Measurements from ENCODE around the gene OPCML.

The OPCML gene

GRCh38 chr11:132590986-132591385, 941.3 kb downstream of the OPCML start:
- no peak for DNase-seq (ENCODE audit: low read depth in 1 of 2, low spot score in 1 of 2)

- DNase-seq (ENCODE audit: low read depth in 1 of 2, low spot score in 1 of 2), result no peak
Observed at GRCh38 chr11:132590554-132590953, 941.7 kb downstream of the OPCML start.

GRCh38 chr11:132589791-132590190, 942.5 kb downstream of the OPCML start:
- DNase-seq (ENCODE audit: low read depth in 1 of 2, low spot score in 1 of 2), result no peak

GRCh38 chr11:132588366-132588765, 943.9 kb downstream of the OPCML start:
- no peak for DNase-seq (ENCODE audit: low read depth in 1 of 2, low spot score in 1 of 2)

- DNase-seq (ENCODE audit: low read depth in 1 of 2, low spot score in 1 of 2), result no peak
Observed at GRCh38 chr11:132587716-132588115, 944.6 kb downstream of the OPCML start.

GRCh38 chr11:132586801-132587200, 945.5 kb downstream of the OPCML start:
- DNase-seq (ENCODE audit: low read depth in 1 of 2, low spot score in 1 of 2), result no peak

- DNase-seq (ENCODE audit: low read depth in 1 of 2, low spot score in 1 of 2), result no peak
Observed at GRCh38 chr11:132579634-132580327, 952.5 kb downstream of the OPCML start.

GRCh38 chr11:132579136-132579535, 953.2 kb downstream of the OPCML start:
- no peak for DNase-seq (ENCODE audit: low read depth in 1 of 2, low spot score in 1 of 2)

- no peak for DNase-seq (ENCODE audit: low read depth in 1 of 2, low spot score in 1 of 2)
Observed at GRCh38 chr11:132578580-132578979, 953.7 kb downstream of the OPCML start.

- no peak for DNase-seq (ENCODE audit: low read depth in 1 of 2, low spot score in 1 of 2)
Observed at GRCh38 chr11:132576706-132577105, 955.6 kb downstream of the OPCML start.

- no peak for DNase-seq (ENCODE audit: low read depth in 1 of 2, low spot score in 1 of 2)
Observed at GRCh38 chr11:132564091-132564885, 968.0 kb downstream of the OPCML start.

GRCh38 chr11:132563050-132563449, 969.3 kb downstream of the OPCML start:
- no peak for DNase-seq (ENCODE audit: low read depth in 1 of 2, low spot score in 1 of 2)

- DNase-seq (ENCODE audit: low read depth in 1 of 2, low spot score in 1 of 2), result no peak
Observed at GRCh38 chr11:132561937-132562336, 970.4 kb downstream of the OPCML start.

- no peak for DNase-seq (ENCODE audit: low read depth in 1 of 2, low spot score in 1 of 2)
Observed at GRCh38 chr11:132559331-132560036, 972.8 kb downstream of the OPCML start.

- no peak for DNase-seq (ENCODE audit: low read depth in 1 of 2, low spot score in 1 of 2)
Observed at GRCh38 chr11:132556316-132556715, 976.0 kb downstream of the OPCML start.

- no peak for DNase-seq (ENCODE audit: low read depth in 1 of 2, low spot score in 1 of 2)
Observed at GRCh38 chr11:132555617-132556016, 976.7 kb downstream of the OPCML start.

- DNase-seq (ENCODE audit: low read depth in 1 of 2, low spot score in 1 of 2), result no peak
Observed at GRCh38 chr11:132551016-132551415, 981.3 kb downstream of the OPCML start.

GRCh38 chr11:132549561-132549960, 982.7 kb downstream of the OPCML start:
- no peak for DNase-seq (ENCODE audit: low read depth in 1 of 2, low spot score in 1 of 2)

- no peak for DNase-seq (ENCODE audit: low read depth in 1 of 2, low spot score in 1 of 2)
Observed at GRCh38 chr11:132549001-132549400, 983.3 kb downstream of the OPCML start.

GRCh38 chr11:132544007-132544406, 988.3 kb downstream of the OPCML start:
- DNase-seq (ENCODE audit: low read depth in 1 of 2, low spot score in 1 of 2), result no peak

- DNase-seq (ENCODE audit: low read depth in 1 of 2, low spot score in 1 of 2), result no peak
Observed at GRCh38 chr11:132541794-132542193, 990.5 kb downstream of the OPCML start.

- DNase-seq (ENCODE audit: low read depth in 1 of 2, low spot score in 1 of 2), result no peak
Observed at GRCh38 chr11:132540581-132540980, 991.7 kb downstream of the OPCML start.

All from activated CD4-positive, alpha-beta T cell treated with anti-CD3 and anti-CD28 coated beads, Interleukin-2, amount 50 U/mL, for 24 hours (primary cell).